ENCODE results near the gene ZSCAN10. TPM values are rescaled to one million over a fixed set of nuclear protein-coding genes. Genes with fewer than 3 reads are reported as not detected.
"Not testable (repeated sequence)": the region's sequence is repeated elsewhere in the genome, so short reads cannot be mapped to it uniquely, and the experiment has no call there.

ZSCAN10 gene
- total RNA-seq, 1 donor from 2014 or later: not detected

GRCh38 chr16:3142770-3143169 lies 43.7 kb upstream of the ZSCAN10 start:
- Histone ChIP-seq H3K27me3 (ENCODE audit: low read depth) (no peaks in the 10 kb centered on the region), H3K9me3 (no peaks in the 10 kb centered on the region), H3K4me3 (no peak overlapping the region), H3K36me3 (peaks cover 41% of the 10 kb centered on the region), H3K27ac (no peak overlapping the region), H3K4me1 (no peaks in the 10 kb centered on the region)
- DNase-seq (peak; percentile 42), ATAC-seq (no peak)
- intact Hi-C loops (cut with DNase I): no loop called here
- no peak for TF ChIP-seq CTCF (IDR thresholded peaks at IDR 0.05)

- no peaks in the 10 kb centered on the region for H3K9me3 ChIP-seq
- intact Hi-C loops (cut with DNase I): no loop called here
- H3K27me3 ChIP-seq (ENCODE audit: low read depth): no peaks in the 10 kb centered on the region
- no peaks in the 10 kb centered on the region for H3K4me1 ChIP-seq
- H3K27ac ChIP-seq: no peak overlapping the region
- DNase-seq (peak; percentile 27), ATAC-seq (no peak)
- TF ChIP-seq CTCF (IDR thresholded peaks at IDR 0.05): no peak
- H3K4me3 ChIP-seq: no peak overlapping the region
- peaks cover 44% of the 10 kb centered on the region for H3K36me3 ChIP-seq
Measured at GRCh38 chr16:3142327-3142726, 43.2 kb upstream of the ZSCAN10 start.

GRCh38 chr16:3141781-3142311 lies 42.8 kb upstream of the ZSCAN10 start:
- ATAC-seq: no peak
- peaks cover 44% of the 10 kb centered on the region for H3K36me3 ChIP-seq
- H3K9me3 ChIP-seq: no peaks in the 10 kb centered on the region
- H3K27ac ChIP-seq: no peak overlapping the region
- no peak for TF ChIP-seq CTCF (IDR thresholded peaks at IDR 0.05)
- no peaks in the 10 kb centered on the region for H3K27me3 ChIP-seq (ENCODE audit: low read depth)
- H3K4me1 ChIP-seq: no peaks in the 10 kb centered on the region
- H3K4me3 ChIP-seq: no peak overlapping the region
- DNase-seq: peak; percentile 35
- intact Hi-C loops (cut with DNase I): no loop called here

GRCh38 chr16:3140603-3141427 lies 41.7 kb upstream of the ZSCAN10 start:
- peaks cover 6% of the 10 kb centered on the region for H3K4me1 ChIP-seq
- H3K27ac ChIP-seq: no peak overlapping the region
- intact Hi-C loops (cut with DNase I): no loop called here
- DNase-seq: peak; percentile 42
- no peaks in the 10 kb centered on the region for H3K27me3 ChIP-seq (ENCODE audit: low read depth)
- H3K9me3 ChIP-seq: no peaks in the 10 kb centered on the region
- no peak for ATAC-seq
- no peak overlapping the region for H3K4me3 ChIP-seq
- H3K36me3 ChIP-seq: peaks cover 44% of the 10 kb centered on the region
- no peak for TF ChIP-seq CTCF (IDR thresholded peaks at IDR 0.05)

GRCh38 chr16:3139561-3139960 lies 40.5 kb upstream of the ZSCAN10 start:
- H3K27me3 ChIP-seq (ENCODE audit: low read depth); intact Hi-C loops (cut with DNase I); H3K27ac ChIP-seq; ATAC-seq; DNase-seq; H3K4me3 ChIP-seq; H3K9me3 ChIP-seq: not testable (repeated sequence)
- peaks cover 12% of the 10 kb centered on the region for H3K4me1 ChIP-seq
- H3K36me3 ChIP-seq: peaks cover 44% of the 10 kb centered on the region

GRCh38 chr16:3138823-3139426 lies 39.8 kb upstream of the ZSCAN10 start:
- Histone ChIP-seq H3K27me3 (ENCODE audit: low read depth) (no peaks in the 10 kb centered on the region), H3K4me1 (peaks cover 13% of the 10 kb centered on the region), H3K9me3 (no peaks in the 10 kb centered on the region), H3K27ac (no peak overlapping the region), H3K36me3 (peaks cover 44% of the 10 kb centered on the region), H3K4me3 (no peak overlapping the region)
- intact Hi-C loops (cut with DNase I): no loop called here
- DNase-seq (no peak), ATAC-seq (no peak)
- no peak for TF ChIP-seq CTCF (IDR thresholded peaks at IDR 0.05)
